HG03175 (cell line): Measurements from ENCODE around the gene AKT2.

Experiments
- ATAC-seq: cut with Tn5 transposase; IDR thresholded peaks from one replicate; pipeline ENCODE4 v1.9.1; 2021; ENCODE audit warnings: mild to moderate bottlenecking, moderate library complexity; ENCODE audit not compliant: unreplicated experiment

Gene AKT2

GRCh38 chr19:40302224-40303011 lies 17.3 kb upstream of the AKT2 start:
- ATAC-seq = no peak

GRCh38 chr19:40300668-40301067 lies 15.5 kb upstream of the AKT2 start:
- ATAC-seq = no peak

GRCh38 chr19:40298026-40298425 lies 12.9 kb upstream of the AKT2 start:
- ATAC-seq = no peak

GRCh38 chr19:40294560-40294959 lies 9.4 kb upstream of the AKT2 start:
- ATAC-seq = no peak

- no peak for ATAC-seq
These were observed 1.9 kb upstream of the AKT2 start for GRCh38 chr19:40286971-40287421.

- ATAC-seq = no peak
These were observed 1.3 kb upstream of the AKT2 start for GRCh38 chr19:40286235-40286970.

GRCh38 chr19:40285353-40286234 lies 449 bp upstream of the AKT2 start:
- peak; percentile 86 for ATAC-seq

- ATAC-seq = no peak
These were observed 969 bp downstream of the AKT2 start for GRCh38 chr19:40284251-40284500.

GRCh38 chr19:40283414-40284250 lies 1.5 kb downstream of the AKT2 start:
- ATAC-seq = no peak

- ATAC-seq = no peak
These were observed 2.2 kb downstream of the AKT2 start for GRCh38 chr19:40282920-40283319.

GRCh38 chr19:40282209-40282580 lies 3.0 kb downstream of the AKT2 start:
- ATAC-seq = no peak

- ATAC-seq = no peak
These were observed 3.5 kb downstream of the AKT2 start for GRCh38 chr19:40281381-40282208.

- no peak for ATAC-seq
These were observed 4.4 kb downstream of the AKT2 start for GRCh38 chr19:40280608-40281221.

GRCh38 chr19:40279761-40280607 lies 5.2 kb downstream of the AKT2 start:
- peak; percentile 45 for ATAC-seq

- ATAC-seq = no peak
These were observed 6.0 kb downstream of the AKT2 start for GRCh38 chr19:40279120-40279551.

GRCh38 chr19:40278361-40279035 lies 6.6 kb downstream of the AKT2 start:
- ATAC-seq = no peak

- no peak for ATAC-seq
These were observed 7.6 kb downstream of the AKT2 start for GRCh38 chr19:40277356-40278059.
